A204.1 (cell line): ENCODE measurements around the gene IGFBP3.

Experiments
- FAIRE-seq: peaks from 2 replicates; lab custom pipeline; 2012; peaks lifted over from hg19 to GRCh38; lab: Jason Lieb, UNC

The IGFBP3 gene

DNA sequence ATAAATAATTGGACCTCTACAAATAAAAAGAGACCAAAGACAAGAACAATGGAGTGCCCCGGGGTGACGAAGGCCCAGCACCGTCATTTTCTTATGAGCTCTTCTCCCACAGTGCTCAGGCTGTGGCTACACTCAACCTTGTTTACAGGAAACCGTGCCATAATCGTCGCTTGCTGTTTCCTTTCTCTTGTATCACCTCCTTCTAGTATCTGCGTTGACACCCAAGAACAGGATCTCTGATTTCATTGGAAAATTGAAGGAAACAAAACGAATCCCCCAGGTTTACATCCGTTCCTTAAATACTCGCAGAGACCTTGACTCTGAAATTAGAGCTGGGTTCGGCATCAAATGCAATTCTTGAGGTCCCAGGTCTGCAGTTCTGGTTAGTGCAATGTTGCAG is 1.7 kb upstream of the IGFBP3 start:
- no peak for FAIRE-seq

DNA sequence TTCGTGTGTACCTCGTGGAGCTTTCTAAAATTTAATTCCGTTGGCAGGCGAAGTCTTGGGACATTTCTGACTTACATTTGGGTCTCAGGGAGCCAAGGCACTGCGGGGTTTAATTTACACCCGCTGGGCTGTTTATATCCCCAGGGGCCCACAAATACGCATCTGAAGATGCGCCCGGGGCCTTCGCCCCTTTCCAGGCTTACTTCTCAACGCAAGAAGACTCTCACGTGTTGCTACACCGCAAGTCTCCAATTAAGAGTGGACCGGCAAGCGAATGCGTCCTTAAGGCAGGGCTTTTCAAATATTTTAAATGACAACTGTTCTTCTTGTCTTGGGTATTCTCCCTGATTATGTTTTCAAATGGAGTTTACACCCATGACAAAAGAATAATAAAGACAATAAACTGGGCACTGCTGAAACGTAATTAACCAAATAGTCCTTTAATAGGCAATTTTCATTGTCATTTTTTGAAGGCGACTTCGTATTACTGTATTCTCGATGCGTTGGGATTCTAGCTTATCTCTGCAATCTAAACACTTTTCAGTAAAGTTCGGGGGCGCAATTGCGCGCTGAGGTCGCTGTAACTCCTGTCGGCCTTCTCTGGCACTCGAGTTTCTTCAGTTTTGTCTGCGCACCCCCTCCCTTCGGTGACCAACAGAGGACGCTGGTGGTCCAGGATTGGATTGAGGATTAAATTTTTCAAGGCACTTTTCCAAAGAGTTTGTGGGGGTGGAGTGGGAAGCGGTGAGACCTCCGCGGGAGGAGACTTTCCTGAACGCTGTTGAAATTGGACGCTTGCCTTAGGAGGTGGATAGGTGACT is 837 bp upstream of the IGFBP3 start:
- peak; percentile 57 for FAIRE-seq

DNA sequence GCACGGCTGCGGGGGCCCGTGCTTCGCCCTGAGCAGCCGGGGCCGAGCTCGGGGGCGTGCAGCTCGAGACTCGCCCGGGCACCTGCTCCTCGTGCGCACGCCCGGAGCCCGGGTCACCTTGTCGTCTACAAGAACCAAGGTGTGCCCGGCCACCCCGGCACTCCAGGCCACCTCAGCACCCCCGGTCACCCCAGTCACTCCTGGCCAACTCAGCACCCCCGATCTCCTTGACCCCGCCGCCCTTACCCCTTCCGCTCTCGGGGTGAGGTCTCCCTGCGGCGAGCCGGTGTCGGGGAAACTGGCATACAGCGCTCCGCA is 268 bp upstream of the IGFBP3 start:
- FAIRE-seq = no peak

DNA sequence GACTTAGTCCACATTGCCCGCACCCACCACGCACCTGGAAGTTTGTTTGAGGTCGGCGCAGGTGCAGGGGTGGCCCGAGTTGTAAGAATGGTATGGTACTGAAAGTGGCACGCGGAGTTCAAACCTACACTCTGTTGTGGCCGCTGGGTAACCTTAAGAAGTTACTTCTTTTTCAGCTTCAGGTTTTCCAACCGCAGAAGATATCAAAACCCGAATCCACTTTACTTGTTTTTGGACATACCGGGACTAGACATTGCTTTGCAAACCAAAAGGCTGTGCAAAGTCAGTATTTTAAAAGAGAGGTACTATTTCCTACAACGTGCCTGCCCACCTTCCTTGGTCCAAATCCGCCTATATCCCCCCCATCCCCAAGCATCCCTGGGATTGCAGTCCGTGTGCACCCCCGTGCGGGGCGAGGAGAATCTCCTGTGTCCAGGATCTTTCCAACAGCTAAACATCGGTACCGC is 1.0 kb downstream of the IGFBP3 start:
- no peak for FAIRE-seq

DNA sequence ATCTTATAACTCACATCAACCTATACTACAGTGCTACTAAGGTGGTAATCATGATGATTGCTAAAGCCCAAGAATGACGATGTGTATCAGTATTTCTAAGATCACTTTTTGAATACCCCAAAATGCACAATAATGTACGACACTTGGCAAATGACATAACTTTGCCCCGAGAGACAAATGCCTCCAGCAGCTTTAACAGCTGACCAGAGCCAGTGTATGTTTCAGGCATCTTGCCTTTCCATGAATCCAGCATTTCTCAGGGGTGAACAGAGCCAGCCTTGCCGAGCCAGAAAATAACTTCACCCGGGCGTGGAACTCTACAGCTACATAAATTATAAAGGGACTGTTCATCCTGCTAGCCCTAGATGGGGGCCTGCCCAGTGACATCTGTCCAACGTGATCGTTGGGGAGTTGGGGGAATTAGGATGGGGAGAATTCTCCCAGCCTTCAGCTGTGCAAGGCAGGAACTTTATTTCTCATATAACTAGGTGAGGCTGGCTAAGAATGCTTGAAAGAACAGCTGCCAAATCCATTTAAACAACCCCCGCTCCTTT is 1.8 kb downstream of the IGFBP3 start:
- FAIRE-seq = no peak

DNA sequence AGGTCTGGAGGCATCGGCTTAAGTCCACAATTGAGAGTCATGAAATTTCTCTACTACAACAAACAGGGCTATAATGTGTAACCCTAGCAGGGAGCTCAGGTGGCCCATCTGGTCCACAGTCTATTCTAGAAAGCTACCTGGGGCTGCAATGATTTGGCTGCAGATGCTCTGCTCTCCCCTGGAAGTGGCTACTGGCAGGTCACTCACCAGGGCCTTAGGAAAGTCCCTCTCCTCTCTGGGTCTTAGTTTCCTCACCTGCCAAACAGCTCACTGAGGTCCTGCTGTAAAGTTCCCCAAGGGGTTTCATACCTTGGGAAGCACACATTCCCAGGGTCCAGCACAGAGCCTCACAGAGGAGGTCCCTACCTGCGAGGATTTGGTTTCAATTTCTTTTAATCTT is 2.5 kb downstream of the IGFBP3 start:
- FAIRE-seq = no peak

DNA sequence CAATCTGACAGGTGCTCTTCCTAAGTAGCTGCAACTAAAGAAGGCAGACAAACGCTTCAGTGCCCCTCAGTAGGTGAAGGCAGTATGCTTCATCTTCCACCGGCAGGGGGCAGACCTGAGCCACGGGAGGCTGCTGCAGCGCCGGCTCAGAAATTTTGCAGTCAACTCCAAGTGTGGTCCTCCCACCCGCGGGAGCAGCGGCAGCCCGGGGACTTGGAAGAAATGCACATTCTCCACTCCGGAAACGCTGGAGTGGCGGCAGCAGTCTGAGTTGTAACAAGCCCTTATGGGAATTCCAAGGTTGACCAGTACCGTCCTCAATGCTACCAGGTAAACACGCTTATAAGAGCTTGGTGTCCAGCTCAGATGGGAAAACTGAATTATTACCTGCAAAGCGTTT is 3.4 kb downstream of the IGFBP3 start:
- peak; percentile 23 for FAIRE-seq

DNA sequence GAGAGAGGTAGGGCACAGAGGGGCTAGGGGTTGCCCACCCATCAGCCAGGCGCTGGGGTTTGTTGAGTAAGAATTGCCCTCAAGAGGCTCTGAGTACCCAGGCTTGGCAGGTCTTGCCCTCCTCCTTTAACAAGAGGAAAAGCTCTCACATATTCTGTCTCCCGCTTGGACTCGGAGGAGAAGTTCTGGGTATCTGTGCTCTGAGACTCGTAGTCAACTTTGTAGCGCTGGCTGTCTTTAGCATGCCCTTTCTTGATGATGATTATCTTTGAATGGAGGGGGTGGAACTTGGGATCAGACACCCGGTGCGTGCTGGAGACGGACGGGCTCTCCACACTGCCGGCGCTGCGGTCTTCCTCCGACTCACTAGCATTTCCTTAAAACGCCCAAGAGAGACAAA is 4.0 kb downstream of the IGFBP3 start:
- no peak for FAIRE-seq

DNA sequence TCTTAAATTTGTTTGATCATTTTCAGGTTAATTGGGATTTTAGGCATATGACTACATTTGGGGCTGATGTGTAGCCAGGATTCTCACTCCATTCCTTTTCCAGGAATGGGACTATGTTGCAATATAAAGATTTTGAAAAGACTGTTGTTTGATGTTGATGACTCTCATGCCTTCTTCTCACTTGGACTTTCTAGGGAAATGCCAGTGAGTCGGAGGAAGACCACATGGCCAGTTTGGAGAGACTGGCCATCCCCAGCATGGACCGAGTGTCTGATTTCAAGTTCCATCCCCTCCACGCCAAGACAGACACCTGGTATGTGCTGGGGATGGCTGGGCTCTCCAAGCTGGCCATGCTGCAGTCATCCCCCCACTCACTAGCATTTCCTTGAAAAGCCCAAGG is 5.5 kb downstream of the IGFBP3 start:
- no peak for FAIRE-seq

DNA sequence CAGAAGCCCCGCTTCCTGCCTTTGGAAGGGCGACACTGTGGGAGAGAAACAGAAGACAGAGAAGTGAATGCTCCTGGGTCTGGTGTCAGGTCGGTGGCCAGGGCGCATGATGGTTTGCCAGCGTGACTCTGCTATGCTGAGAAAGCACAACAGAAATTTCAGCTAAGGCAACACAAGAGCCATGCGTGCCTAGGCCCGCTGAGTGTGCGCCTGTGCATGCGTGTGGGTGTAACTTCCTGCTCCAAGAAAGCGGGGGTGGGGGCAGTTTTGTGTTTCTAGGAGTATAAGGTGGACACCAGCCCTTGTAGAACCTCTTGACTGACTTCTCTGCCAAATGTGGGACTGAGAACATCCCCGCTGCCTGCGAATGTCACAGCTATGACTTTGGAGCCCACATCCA is 6.2 kb downstream of the IGFBP3 start:
- FAIRE-seq = no peak

DNA sequence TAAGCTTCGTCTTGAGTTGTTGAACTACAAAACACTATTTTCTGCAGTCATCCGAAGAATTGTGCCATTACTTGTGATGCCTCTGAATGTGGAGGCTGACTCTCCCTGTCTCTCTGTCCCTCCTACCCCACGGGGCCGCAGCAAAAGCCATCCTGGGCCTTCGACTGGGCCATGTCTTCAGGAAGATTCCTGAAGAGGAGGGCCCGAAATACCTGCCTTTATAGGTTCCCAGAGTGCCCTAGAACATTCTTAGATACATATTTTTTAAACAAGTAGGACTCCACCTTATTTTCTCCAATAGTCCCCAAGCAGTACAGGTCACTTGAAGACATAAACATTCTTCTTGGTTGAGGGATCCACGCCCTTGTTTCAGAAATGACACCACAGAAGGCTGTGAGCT is 8.1 kb downstream of the IGFBP3 start:
- FAIRE-seq = no peak

DNA sequence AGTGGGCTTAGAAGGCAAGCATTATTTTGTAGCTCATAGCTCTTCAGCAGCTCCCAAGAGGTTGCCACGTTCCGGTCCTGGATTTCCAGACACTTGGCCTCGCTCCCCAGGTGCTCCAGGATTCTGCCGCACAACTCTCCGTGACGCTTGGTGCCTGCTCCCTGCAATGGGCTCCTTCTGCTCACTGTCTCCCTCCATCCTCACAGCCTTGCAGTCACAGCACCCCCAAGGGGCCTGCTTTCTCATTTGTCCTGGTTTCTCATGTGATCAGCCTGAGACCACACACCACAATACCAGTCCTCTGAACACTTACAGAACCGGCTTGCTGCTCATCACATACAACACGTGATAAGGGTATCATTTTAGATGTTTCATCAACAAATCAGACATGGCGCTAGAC is 9.8 kb downstream of the IGFBP3 start:
- FAIRE-seq = no peak

DNA sequence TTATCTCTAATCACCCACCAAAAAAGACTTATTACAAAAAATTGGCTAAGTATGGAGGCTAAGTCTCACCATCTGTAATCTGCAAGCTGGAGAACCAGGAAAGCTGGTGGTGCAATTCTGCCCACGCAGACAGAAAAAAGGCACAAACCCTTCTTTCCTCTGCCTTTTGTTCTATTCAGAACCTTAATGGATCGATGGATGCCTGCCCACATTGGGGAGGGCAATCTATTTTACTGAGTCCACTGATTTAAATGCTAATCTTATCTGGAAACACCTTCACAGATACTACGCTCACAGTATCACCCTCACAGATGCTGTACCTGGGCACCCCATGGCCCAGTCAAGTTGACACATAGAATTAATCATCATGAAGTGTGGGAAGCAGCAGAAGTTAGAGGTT is 10.2 kb downstream of the IGFBP3 start:
- FAIRE-seq = no peak

DNA sequence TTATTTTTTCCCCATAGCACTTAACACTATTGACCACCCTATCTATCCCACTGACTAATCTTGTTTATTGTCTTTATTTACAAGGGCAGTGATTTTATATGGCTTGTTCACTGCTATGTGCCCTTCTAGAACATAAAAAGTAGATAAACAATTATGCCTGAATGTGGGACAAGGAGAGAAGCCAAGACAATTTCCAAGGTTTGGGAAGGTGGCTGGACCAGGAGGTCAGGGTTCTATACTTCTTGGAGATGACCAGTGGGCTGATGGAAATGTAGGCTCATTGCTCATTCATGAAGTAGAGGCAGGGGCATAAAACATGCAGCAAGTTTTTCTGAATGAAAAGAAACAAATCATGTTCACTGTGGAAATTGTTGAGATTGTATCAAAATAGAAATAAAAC is 11.5 kb downstream of the IGFBP3 start:
- FAIRE-seq = no peak

DNA sequence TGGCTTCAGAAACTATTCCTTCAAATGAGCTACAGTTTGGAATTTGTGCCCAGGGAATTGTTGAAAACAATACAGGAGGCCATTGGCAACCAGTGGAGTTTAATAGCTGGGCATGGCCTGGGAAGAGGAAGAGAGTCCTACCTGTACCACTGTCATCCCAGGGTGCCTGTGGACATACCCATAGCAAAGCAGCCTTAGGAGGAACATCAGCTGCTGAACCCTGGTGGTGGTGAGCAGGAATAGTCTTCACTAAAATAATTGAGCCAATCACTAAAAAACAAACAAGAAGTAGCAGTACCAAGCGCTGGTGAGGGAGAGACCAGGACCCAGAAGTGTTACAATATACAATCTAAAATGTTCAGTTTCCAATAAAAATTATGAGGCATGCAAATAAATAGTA is 18.3 kb downstream of the IGFBP3 start:
- no peak for FAIRE-seq

DNA sequence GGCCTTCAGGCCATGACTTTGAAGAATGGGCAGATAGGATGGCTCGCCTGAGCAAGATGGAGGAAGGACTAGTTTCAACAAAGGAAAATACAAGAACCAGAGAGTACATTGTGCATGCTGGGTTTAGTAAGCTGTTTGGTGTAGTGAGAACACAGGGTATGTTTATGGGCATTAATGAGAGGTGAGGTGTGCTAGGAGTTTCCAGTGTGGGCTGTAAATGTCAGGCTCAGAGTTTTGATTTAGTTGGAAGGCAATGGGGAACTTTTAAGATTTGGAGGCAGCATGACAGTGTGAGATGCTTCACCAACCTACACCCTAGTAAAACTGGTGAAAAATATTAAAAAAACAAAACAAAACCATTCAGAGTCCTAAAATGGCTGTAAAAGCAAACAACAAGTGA is 19.5 kb downstream of the IGFBP3 start:
- FAIRE-seq = no peak

DNA sequence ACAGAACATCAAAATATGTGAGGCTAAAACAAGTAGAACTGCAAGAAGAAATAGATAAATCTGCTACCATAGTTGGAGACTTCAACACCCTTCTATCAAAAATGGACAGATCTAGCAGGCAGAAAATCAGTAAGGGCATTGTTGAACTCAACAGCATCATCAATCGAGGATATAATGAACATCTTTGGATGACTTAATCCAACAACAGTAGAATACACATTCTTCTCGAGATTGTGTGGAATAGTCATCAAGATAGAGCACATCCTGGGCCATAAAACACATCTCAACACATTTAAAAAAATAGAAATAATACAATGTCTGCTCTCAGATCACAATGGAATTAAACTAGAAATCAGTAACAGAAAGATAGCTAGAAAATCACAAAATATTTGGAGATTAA is 22.9 kb downstream of the IGFBP3 start:
- no peak for FAIRE-seq

DNA sequence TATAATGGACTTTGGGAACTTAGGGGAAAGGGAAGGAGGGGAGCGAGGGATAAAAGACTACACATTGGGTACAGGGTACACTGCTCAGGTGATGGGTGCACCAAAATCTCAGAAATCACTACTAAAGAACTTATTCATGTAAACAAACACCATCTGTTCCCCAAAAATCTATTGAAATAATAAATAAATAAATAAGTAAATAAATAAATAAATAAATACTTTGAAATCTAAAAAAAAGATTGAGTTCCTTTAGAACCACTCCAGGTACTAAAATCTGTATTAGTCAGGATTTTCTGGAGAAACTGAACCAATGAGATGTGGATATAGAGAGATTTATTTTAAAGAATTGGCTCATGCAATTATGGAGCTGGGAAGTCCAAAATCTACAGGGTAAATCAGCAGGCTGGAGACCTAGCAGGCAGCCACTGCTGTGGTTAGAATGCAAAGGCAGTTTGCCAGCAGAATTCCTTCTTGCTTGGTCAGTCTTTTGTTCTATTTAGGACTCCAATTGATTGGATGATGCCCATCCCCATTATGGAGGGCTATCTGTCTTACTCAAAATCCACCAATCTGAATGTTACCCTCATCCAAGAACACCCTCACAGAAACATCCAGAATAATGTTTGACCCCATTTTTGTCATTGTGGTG is 23.9 kb downstream of the IGFBP3 start:
- FAIRE-seq = no peak

DNA sequence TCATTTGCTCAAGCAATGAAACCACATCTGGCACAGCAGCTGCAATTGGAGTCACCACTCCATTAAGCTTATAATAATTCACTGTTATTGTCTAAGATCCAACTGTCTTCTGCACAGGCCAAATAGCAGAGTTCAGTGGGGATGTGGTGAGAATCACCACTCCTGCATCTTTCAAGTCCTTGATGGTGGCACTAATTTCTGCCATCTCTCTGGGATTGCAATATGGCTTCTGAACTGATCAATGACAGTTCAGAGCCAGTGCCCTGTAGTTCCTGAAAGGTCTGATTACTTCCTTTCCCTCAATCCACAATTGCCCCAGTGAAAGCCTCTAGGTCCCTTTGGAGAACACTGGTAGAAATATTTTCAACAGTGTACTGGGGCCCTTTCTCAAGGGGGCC is 26.4 kb downstream of the IGFBP3 start:
- FAIRE-seq = no peak

DNA sequence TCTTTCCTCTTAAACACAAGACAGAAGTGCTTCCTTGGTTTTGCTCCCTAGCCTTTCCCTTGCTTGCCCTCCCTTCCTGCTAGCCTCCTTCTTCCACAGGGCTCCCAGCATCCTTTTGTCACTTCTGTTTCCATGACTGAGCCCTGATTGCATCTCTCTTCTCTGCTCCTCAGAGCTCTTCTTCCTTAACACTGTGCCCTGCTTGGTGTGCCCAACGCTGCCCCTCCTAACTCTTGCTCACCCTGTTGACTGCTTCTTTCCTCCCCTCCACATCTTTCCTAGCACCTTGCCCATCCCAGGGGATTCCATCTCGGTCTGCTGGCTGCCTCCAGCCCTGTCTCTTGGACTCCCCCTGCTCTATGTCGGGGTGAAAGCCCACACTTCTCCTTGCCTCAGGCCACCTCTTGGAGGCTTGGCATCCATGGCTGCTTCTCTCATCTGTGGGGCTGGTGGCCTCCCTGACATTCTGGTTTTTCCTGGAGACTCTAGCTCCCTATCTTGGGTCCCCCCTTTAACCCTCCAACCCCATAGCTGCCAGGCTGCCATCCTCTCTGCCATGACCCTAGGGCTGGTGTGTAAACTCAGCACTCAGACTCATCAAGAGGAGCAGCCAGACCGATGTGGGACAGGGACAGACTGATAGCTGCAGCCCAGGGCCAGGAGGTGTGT is 26.9 kb downstream of the IGFBP3 start:
- FAIRE-seq = no peak

DNA sequence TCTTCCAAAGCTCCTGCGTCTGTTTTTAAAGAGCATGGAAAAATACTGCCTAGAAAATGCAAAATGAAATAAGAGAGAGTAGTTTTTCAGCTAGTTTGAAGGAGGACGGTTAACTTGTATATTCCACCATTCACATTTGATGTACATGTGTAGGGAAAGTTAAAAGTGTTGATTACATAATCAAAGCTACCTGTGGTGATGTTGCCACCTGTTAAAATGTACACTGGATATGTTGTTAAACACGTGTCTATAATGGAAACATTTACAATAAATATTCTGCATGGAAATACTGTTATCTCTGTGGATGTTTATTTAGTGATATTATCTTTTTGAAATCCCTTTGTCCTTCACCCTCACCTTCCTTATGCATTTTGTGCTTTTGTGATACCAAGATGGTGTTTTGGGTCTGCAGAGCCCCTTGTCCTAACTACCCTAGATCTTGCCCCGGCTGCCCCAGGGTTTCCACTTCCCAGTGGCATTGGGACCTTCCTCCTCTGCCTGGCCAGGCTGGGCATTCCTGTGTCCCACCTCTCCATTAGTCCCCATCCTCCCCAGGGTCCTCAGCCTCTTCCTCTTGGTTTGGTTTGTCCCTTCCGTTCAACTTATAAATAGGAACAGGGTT is 27.6 kb downstream of the IGFBP3 start:
- no peak for FAIRE-seq

DNA sequence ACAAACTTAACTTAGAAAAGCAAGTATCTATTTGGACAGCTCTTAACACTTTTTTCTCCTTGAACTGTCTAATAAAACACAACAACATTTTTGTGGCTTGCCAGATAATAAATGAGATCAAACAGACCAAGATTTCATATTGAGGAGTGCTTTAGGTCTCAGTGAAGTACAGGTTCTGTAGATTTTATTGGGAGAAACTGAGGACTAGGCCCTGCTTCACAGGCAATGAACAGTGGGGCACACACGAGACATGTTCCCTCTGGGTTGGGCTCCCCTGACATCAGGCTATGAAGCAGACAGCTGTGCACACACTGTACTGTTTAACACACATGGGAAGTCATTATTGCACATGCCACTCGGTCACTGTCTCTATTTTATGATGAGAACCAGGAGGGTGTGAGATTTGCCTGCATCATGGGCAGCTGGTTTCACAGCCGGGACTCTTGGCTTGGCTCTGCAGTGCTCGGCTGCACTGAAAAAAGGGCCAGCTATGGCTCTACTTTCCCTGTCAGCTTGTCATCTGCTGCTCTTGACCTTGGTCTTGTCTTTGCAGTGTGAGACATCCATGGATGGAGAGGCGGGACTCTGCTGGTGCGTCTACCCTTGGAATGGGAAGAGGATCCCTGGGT is 28.6 kb downstream of the IGFBP3 start:
- FAIRE-seq = no peak
